ENCODE measurements around the gene FBLN7. TPM values are rescaled to one million over a fixed set of nuclear protein-coding genes. Genes with fewer than 3 reads are reported as not detected.

Gene FBLN7
- polyA plus RNA-seq, 3 donors from 2014 or later, result not detected

- peak overlapping the region in 5 of 6 donors; percentile 49 to 87 (median 65) for H3K27ac Mint-ChIP-seq
- peak overlapping the region; percentile 26 to 80 (median 64) for H3K4me3 Mint-ChIP-seq
- DNase-seq, result peak in 2 of 3 donors; percentile 24 to 32
- H3K36me3 Mint-ChIP-seq, result no peaks in the 10 kb centered on the region
- H3K27me3 Mint-ChIP-seq (ENCODE audit: low read depth in 3 of 3), result peaks cover 2 to 4% (median 3%) of the 10 kb centered on the region in 3 donors
- H3K9me3 Mint-ChIP-seq, result no peaks in the 10 kb centered on the region
- H3K4me1 Mint-ChIP-seq, result peaks cover 23 to 30% of the 10 kb centered on the region in 2 donors
Observed at GRCh38 chr2:112155331-112156151, 17.4 kb downstream of the FBLN7 start.

- peak in 2 of 3 donors; percentile 29 to 30 for DNase-seq
- Mint-ChIP-seq H3K27me3 (ENCODE audit: low read depth in 3 of 3) (peaks cover 2 to 4% (median 3%) of the 10 kb centered on the region in 3 donors), H3K36me3 (no peaks in the 10 kb centered on the region), H3K9me3 (no peaks in the 10 kb centered on the region), H3K27ac (peak overlapping the region in 4 of 6 donors; percentile 29 to 72 (median 44)), H3K4me3 (peak overlapping the region; percentile 26 to 80 (median 64)), H3K4me1 (peaks cover 23 to 30% of the 10 kb centered on the region in 2 donors)
Observed at GRCh38 chr2:112156152-112156986, 18.2 kb downstream of the FBLN7 start.

DNA sequence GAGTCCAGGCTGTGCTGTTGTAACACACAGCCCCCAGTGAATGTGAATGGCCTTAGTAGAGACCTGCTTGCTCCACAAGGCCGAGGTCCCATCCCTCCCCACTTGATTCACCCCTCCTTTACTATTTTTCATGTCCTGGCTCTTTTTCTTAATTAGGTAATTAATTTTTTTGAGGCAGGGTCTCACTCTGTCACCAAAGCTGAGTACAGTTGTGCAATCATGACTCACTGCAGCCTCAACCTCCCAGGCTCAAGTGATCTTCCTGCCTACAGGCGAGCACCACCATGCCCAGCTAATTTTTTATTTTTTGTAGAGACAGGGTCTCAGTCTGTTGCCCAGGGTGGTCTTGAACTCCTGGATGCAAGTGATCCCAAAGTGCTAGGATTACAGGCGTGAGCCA, 19.3 kb downstream of the FBLN7 start:
- DNase-seq, result no peak
- Mint-ChIP-seq H3K27ac (no peak overlapping the region), H3K36me3 (no peaks in the 10 kb centered on the region), H3K4me3 (no peak overlapping the region), H3K9me3 (no peaks in the 10 kb centered on the region), H3K27me3 (ENCODE audit: low read depth in 3 of 3) (peaks cover 2 to 4% (median 2%) of the 10 kb centered on the region in 3 donors), H3K4me1 (peaks cover 23 to 30% of the 10 kb centered on the region in 2 donors)

DNA sequence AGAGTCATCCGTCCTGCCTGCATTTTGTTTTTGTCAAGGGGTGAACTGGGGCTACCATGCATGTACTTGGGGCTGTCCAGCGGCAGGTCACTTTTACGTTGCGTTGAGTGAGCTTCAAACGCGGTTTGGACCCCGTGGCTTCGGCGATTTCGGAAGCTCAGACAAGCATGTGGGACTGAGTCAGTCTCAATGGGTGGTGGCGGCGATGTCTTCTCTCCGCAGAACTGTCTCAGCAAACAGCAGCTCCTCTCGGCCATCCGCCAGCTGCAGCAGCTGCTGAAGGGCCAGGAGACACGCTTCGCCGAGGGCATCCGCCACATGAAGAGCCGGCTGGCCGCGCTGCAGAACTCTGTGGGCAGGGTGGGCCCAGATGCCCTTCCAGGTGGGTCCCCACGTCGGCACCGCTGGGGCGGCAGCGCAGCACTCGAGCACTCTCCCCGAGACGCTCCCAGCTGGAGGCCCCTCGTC, 21.3 kb downstream of the FBLN7 start:
- H3K27me3 Mint-ChIP-seq (ENCODE audit: low read depth in 3 of 3), result peaks cover 0 to 4% (median 4%) of the 10 kb centered on the region in 3 donors
- no peak for DNase-seq
- H3K4me3 Mint-ChIP-seq, result no peak overlapping the region
- no peaks in the 10 kb centered on the region for H3K9me3 Mint-ChIP-seq
- H3K4me1 Mint-ChIP-seq, result peaks cover 23 to 25% of the 10 kb centered on the region in 2 donors
- H3K36me3 Mint-ChIP-seq, result no peaks in the 10 kb centered on the region
- H3K27ac Mint-ChIP-seq, result no peak overlapping the region

GRCh38 chr2:112160283-112161250, 22.4 kb downstream of the FBLN7 start:
- Mint-ChIP-seq H3K36me3 (no peaks in the 10 kb centered on the region), H3K27me3 (ENCODE audit: low read depth in 3 of 3) (peaks cover 0 to 4% (median 4%) of the 10 kb centered on the region in 3 donors), H3K4me3 (peak overlapping the region in 1 of 5 donors; percentile 50), H3K9me3 (no peaks in the 10 kb centered on the region), H3K27ac (no peak overlapping the region), H3K4me1 (peaks cover 14% of the 10 kb centered on the region in 2 donors)
- DNase-seq, result no peak

- no peak for DNase-seq
- no peaks in the 10 kb centered on the region for H3K36me3 Mint-ChIP-seq
- no peak overlapping the region for H3K27ac Mint-ChIP-seq
- H3K4me1 Mint-ChIP-seq, result peaks cover 4% of the 10 kb centered on the region in 2 donors
- no peak overlapping the region for H3K4me3 Mint-ChIP-seq
- H3K27me3 Mint-ChIP-seq (ENCODE audit: low read depth in 3 of 3), result peaks cover 0 to 4% (median 4%) of the 10 kb centered on the region in 3 donors
- no peaks in the 10 kb centered on the region for H3K9me3 Mint-ChIP-seq
Observed at GRCh38 chr2:112161431-112162145, 23.4 kb downstream of the FBLN7 start.

GRCh38 chr2:112162341-112162740, 24.2 kb downstream of the FBLN7 start:
- Mint-ChIP-seq H3K36me3 (no peaks in the 10 kb centered on the region), H3K4me1 (peaks cover 1 to 6% of the 10 kb centered on the region in 2 donors), H3K27ac (no peak overlapping the region), H3K9me3 (no peaks in the 10 kb centered on the region), H3K27me3 (ENCODE audit: low read depth in 3 of 3) (peaks cover 0 to 4% (median 2%) of the 10 kb centered on the region in 3 donors), H3K4me3 (no peak overlapping the region)
- DNase-seq, result no peak

DNA sequence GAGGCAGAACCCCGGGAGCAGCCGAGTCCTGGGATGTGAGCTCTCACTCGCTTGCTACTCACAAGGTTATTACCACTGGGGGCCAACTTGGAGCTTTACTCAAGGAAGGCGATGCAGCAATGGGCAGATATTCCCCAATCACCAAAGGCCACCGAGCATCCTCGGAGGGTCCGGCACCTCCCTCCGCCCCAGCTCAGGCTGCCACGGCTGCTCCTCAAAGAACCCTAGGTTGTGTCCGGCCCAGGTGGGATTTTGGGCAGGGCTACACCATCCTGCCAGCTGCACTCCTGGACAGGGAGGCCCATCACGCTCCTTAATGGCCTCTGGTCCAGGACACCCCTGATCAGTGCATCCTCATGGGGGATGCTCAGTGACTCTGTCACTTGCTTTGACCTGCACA, 24.8 kb downstream of the FBLN7 start:
- peaks cover 5 to 12% of the 10 kb centered on the region in 2 donors for H3K4me1 Mint-ChIP-seq
- no peak for DNase-seq
- no peaks in the 10 kb centered on the region for H3K36me3 Mint-ChIP-seq

GRCh38 chr2:112163541-112163981, 25.4 kb downstream of the FBLN7 start:
- no peaks in the 10 kb centered on the region for H3K36me3 Mint-ChIP-seq
- no peak overlapping the region for H3K4me3 Mint-ChIP-seq
- no peak for DNase-seq
- peaks cover 11 to 18% of the 10 kb centered on the region in 2 donors for H3K4me1 Mint-ChIP-seq
- peaks cover 1 to 2% (median 2%) of the 10 kb centered on the region in 3 donors for H3K27me3 Mint-ChIP-seq (ENCODE audit: low read depth in 3 of 3)
- no peaks in the 10 kb centered on the region for H3K9me3 Mint-ChIP-seq
- H3K27ac Mint-ChIP-seq, result no peak overlapping the region

More for the DNA sequence above, 24.8 kb downstream of the FBLN7 start:
- no peaks in the 10 kb centered on the region for H3K9me3 Mint-ChIP-seq
- H3K27ac Mint-ChIP-seq, result no peak overlapping the region
- no peak overlapping the region for H3K4me3 Mint-ChIP-seq
- H3K27me3 Mint-ChIP-seq (ENCODE audit: low read depth in 3 of 3), result peaks cover 0 to 4% (median 2%) of the 10 kb centered on the region in 3 donors

DNA sequence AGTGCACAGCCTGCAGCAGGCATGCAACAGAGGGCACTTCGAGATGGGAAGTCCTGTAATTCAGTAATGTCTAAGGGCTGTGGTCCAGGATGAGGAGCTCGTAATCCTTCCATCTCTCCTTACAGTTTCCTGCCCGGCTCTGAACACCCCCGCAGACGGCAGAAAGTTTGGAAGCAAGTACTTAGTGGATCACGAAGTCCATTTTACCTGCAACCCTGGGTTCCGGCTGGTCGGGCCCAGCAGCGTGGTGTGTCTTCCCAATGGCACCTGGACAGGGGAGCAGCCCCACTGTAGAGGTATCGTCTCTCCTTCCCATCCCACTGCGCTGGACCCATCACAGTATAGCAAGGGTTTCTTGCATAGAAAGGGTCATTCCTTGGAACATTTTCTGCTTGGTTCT, 26.7 kb downstream of the FBLN7 start:
- Mint-ChIP-seq H3K27ac (no peak overlapping the region), H3K4me1 (peaks cover 22 to 32% of the 10 kb centered on the region in 2 donors), H3K4me3 (no peak overlapping the region), H3K9me3 (peaks cover 0 to 2% (median 0%) of the 10 kb centered on the region in 6 donors), H3K27me3 (ENCODE audit: low read depth in 3 of 3) (peaks cover 1 to 2% (median 2%) of the 10 kb centered on the region in 3 donors), H3K36me3 (no peaks in the 10 kb centered on the region)
- no peak for DNase-seq

GRCh38 chr2:112165296-112165695, 27.1 kb downstream of the FBLN7 start:
- no peak overlapping the region for H3K27ac Mint-ChIP-seq
- no peak overlapping the region for H3K4me3 Mint-ChIP-seq
- H3K27me3 Mint-ChIP-seq (ENCODE audit: low read depth in 3 of 3), result peaks cover under 1 to 2% (median 2%) of the 10 kb centered on the region in 3 donors

GRCh38 chr2:112166806-112167499, 28.8 kb downstream of the FBLN7 start:
- no peak overlapping the region for H3K4me3 Mint-ChIP-seq
- no peak overlapping the region for H3K27ac Mint-ChIP-seq
- peaks cover 0 to 5% (median 2%) of the 10 kb centered on the region in 3 donors for H3K27me3 Mint-ChIP-seq (ENCODE audit: low read depth in 3 of 3)
- peaks cover 0 to 4% (median 0%) of the 10 kb centered on the region in 6 donors for H3K9me3 Mint-ChIP-seq
- H3K4me1 Mint-ChIP-seq, result peaks cover 21 to 32% of the 10 kb centered on the region in 2 donors
- no peak for DNase-seq
- H3K36me3 Mint-ChIP-seq, result no peaks in the 10 kb centered on the region

More at GRCh38 chr2:112165296-112165695, 27.1 kb downstream of the FBLN7 start:
- Mint-ChIP-seq H3K9me3 (peaks cover 0 to 2% (median 0%) of the 10 kb centered on the region in 6 donors), H3K4me1 (peaks cover 22 to 32% of the 10 kb centered on the region in 2 donors), H3K36me3 (no peaks in the 10 kb centered on the region)
- DNase-seq, result no peak

All from immature natural killer cell (primary cell).